Kidney (tissue), 14 donors: ENCODE measurements around the gene TM2D1. TPM values are rescaled to one million over a fixed set of nuclear protein-coding genes. Genes with fewer than 3 reads are reported as not detected.

Experiments
- DNase-seq, 5 donors: peaks; one replicate each; pipeline ENCODE4 v3.0.0-alpha.2; 2013 to 2020
- FAIRE-seq: peaks from 2 replicates; lab custom pipeline; 2012; peaks lifted over from hg19 to GRCh38; lab: Jason Lieb, UNC
- H3K27ac ChIP-seq, 2 donors: one replicate each; pipeline ENCODE4 v1.7.0; 2013; ENCODE audit warnings: low read depth in 2 of 2, low read length in 2 of 2, inconsistent platforms in 1 of 2
- H3K27me3 ChIP-seq: one replicate; pipeline ENCODE4 v1.7.1; 2013; ENCODE audit warnings: low read length, inconsistent platforms; ENCODE audit not compliant: control insufficient read depth, insufficient read depth
- H3K36me3 ChIP-seq, 3 donors: one replicate each; pipeline versions ENCODE4 v1.7.0 to v1.7.1; 2013; ENCODE audit warnings: low read length in 3 of 3, control low read depth in 1 of 3, inconsistent platforms in 1 of 3; ENCODE audit not compliant: insufficient read depth in 3 of 3, control insufficient read depth in 2 of 3
- H3K4me1 ChIP-seq, 3 donors: one replicate each; pipeline versions ENCODE4 v1.7.0 to v1.7.1; 2013; ENCODE audit warnings: low read length in 3 of 3, inconsistent platforms in 1 of 3, low read depth in 1 of 3; ENCODE audit not compliant: control insufficient read depth in 2 of 3, insufficient read depth in 2 of 3
- H3K4me3 ChIP-seq, 3 donors: one replicate each; pipeline versions ENCODE4 v1.7.0 to v1.8.1; 2013; ENCODE audit warnings: low read length in 3 of 3, control low read depth in 1 of 3, inconsistent platforms in 1 of 3
- H3K9ac ChIP-seq, 3 donors: one replicate each; pipeline versions ENCODE4 v1.7.0 to v1.7.1; 2013; ENCODE audit warnings: low read length in 3 of 3, control low read depth in 1 of 3, inconsistent platforms in 1 of 3
- H3K9me3 ChIP-seq, 3 donors: one replicate each; pipeline versions ENCODE4 v1.7.0 to v1.7.1; 2013; ENCODE audit warnings: low read length in 3 of 3, control low read depth in 1 of 3, inconsistent platforms in 1 of 3; ENCODE audit not compliant: control insufficient read depth in 2 of 3, insufficient read depth in 1 of 3
- CTCF ChIP-seq: IDR thresholded peaks from 3 replicates; pipeline ENCODE4 v1.5.1; 2012; ENCODE audit warnings: mild to moderate bottlenecking, moderate library complexity, borderline replicate concordance; ENCODE audit not compliant: insufficient read depth; ENCODE audit errors: extremely low read depth
- intact Hi-C: fragments of 100-400 bp; cut with DNase I; formaldehyde crosslinking; loops from one replicate; pipeline ENCODE4 v1.11.1; 2022
- polyA plus RNA-seq: library from polyadenylated mRNA; stranded (reverse); fragments of 350-450 nt; fragmentation: Illumina TruSeq; extraction: RNeasy Lipid Tissue Mini Kit (QIAGEN cat#74804); gene quantifications from one replicate; pipeline ENCODE4 v1.2.3, GENCODE V29; 2014; ENCODE audit warnings: low read depth, low replicate concordance; ENCODE audit not compliant: insufficient read depth
- total RNA-seq: library from RNA; stranded (reverse); fragmentation: NEBNext Ultra II Directional; extraction: Animal tissue kit (Norgen Biotek cat#: 25700); gene quantifications from one replicate; pipeline ENCODE4 v1.2.1, GENCODE V29; 2021
- donor health status: control.
- donor health status: control.
- donor health status: control.
- donor health status: control.
- donor health status: control.
- donor health status: DM: yes; HTN: yes; CAD: no.
- donor health status: Normal renal cell carcinoma (clear cell type).

The TM2D1 gene
- total and polyA plus RNA-seq, 2 donors from 2014 or later, result 49.6 to 52.6 TPM

DNA sequence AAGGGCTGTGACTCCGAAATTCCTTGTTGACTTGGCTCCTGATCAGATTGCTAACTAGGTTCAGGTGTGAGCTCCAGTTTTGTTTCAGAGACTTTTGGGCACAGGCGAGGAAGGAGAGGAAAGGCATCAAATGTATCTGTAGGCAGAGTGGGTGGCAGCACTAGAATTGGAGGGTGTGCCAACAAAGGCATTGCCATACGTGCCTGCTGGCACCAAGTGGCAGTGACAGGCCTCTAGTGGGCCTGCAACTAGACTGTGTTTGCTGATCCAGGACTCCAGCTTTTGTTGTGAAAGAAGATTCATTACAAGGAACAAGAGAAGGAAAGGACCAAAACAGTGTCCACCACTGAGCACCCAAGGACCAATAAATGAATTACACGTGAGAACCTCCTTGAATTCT, 79.5 kb downstream of the TM2D1 start:
- intact Hi-C loops, result no loop called here
- Histone ChIP-seq H3K9ac (no peak overlapping the region), H3K4me1 (peaks cover 0 to 3% (median 0%) of the 10 kb centered on the region in 3 donors), H3K4me3 (no peak overlapping the region), H3K27me3 (no peaks in the 10 kb centered on the region), H3K36me3 (no peaks in the 10 kb centered on the region), H3K27ac (no peak overlapping the region), H3K9me3 (no peaks in the 10 kb centered on the region)
- TF ChIP-seq CTCF, result no peak
- FAIRE-seq (no peak), DNase-seq (no peak)

- Histone ChIP-seq H3K4me3 (no peak overlapping the region), H3K9ac (no peak overlapping the region), H3K27me3 (no peaks in the 10 kb centered on the region), H3K9me3 (no peaks in the 10 kb centered on the region), H3K27ac (no peak overlapping the region), H3K4me1 (peaks cover 0 to 3% (median 0%) of the 10 kb centered on the region in 3 donors), H3K36me3 (no peaks in the 10 kb centered on the region)
- DNase-seq (no peak), FAIRE-seq (no peak)
- intact Hi-C loops, result no loop called here
- TF ChIP-seq CTCF, result no peak
Observed at GRCh38 chr1:61644303-61644702, 80.6 kb downstream of the TM2D1 start.

DNA sequence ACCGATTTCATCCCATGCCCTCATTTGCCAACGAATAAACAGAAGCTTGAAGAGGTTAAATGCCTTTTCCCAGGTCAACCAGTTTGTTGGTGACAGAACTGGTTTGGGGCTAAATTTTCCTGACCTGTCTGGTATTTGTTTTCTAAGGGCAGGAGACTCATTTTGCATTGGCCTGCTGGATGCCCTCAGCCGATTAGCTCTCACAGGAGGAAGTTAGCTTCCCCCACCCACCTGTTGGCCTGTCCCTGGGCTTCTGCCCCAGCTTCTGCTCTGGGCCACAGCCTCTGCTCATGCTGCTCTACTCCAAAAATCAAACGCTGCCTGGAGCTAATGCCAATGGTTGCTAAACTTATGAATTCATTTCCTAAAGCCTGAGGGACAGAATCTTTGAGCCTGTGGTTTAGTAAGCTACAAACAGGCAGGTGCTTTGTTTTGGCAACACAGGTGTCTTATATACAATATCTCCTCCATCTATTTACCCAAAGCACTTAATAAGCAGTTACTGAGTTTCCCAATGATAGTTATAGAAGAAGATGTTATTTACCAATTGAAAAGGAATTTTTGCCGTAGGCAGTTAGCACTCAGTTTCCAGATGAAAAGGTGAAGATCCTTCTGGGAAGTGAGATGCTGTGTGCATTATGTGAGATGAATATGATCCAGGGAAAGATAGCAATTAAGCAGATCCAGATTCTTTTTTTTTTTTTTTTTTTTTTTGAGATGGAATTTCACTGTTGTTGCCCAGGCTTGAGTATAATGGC, 82.3 kb downstream of the TM2D1 start:
- H3K9ac ChIP-seq, result no peak overlapping the region
- DNase-seq (no peak), FAIRE-seq (no peak)
- H3K27me3 ChIP-seq, result no peaks in the 10 kb centered on the region
- TF ChIP-seq CTCF, result no peak
- H3K36me3 ChIP-seq, result no peaks in the 10 kb centered on the region
- no peaks in the 10 kb centered on the region for H3K9me3 ChIP-seq
- intact Hi-C loops, result no loop called here
- H3K27ac ChIP-seq, result no peak overlapping the region
- H3K4me1 ChIP-seq, result peaks cover 0 to 3% (median 0%) of the 10 kb centered on the region in 3 donors
- H3K4me3 ChIP-seq, result no peak overlapping the region
